ENCODE measurements around the gene EXOC4. TPM values are rescaled to one million over a fixed set of nuclear protein-coding genes. Genes with fewer than 3 reads are reported as not detected.
A peak's percentile ranks its signal among the peaks of the same experiment; 100 is the strongest.

EXOC4 gene
- total RNA-seq, 4 donors from 2014 or later, result 82.4 to 204 (median 128) TPM

- H3K9me3 ChIP-seq, result no peaks in the 10 kb centered on the region
- no peaks in the 10 kb centered on the region for H3K27me3 ChIP-seq
- intact Hi-C loops (cut with DNase I; ENCODE audit: low total_unique reads) (no loop called here), in situ Hi-C loops (cut with MboI; ENCODE audit: low pct_ligation_motif_present in 1 of 4, low pct_unique_long_range_greater_than_20kb in 1 of 4, low sequenced_read_pairs in 3 of 4) (no loop called here)
- no peaks in the 10 kb centered on the region for H3K4me1 ChIP-seq
- 94 to 95% methylated on average over 6 to 9 of the region's 9 CpGs for WGBS, 2 donors (ENCODE audit: low coverage in 1 of 2)
- no peaks in the 10 kb centered on the region for H3K36me3 ChIP-seq
- no peak overlapping the region for H3K27ac ChIP-seq
- DNase-seq, result no peak
- TF ChIP-seq POLR2AphosphoS5 (IDR thresholded peaks at IDR 0.05) (no peak), POLR2A (IDR thresholded peaks at IDR 0.05) (no peak), EP300 (IDR thresholded peaks at IDR 0.05; ENCODE audit: low read depth) (no peak), CTCF (IDR thresholded peaks at IDR 0.05) (no peak)
- H3K4me3 ChIP-seq, result no peak overlapping the region
Measured at GRCh38 chr7:134046594-134047128, 793.8 kb downstream of the EXOC4 start.

- intact Hi-C loops (cut with DNase I; ENCODE audit: low total_unique reads) (no loop called here), in situ Hi-C loops (cut with MboI; ENCODE audit: low pct_ligation_motif_present in 1 of 4, low pct_unique_long_range_greater_than_20kb in 1 of 4, low sequenced_read_pairs in 3 of 4) (no loop called here)
- Histone ChIP-seq H3K4me3 (no peak overlapping the region), H3K27ac (no peak overlapping the region), H3K9me3 (no peaks in the 10 kb centered on the region), H3K4me1 (no peaks in the 10 kb centered on the region), H3K27me3 (no peaks in the 10 kb centered on the region), H3K36me3 (no peaks in the 10 kb centered on the region)
- no peak for DNase-seq
- 95 to 98% methylated on average over 4 of the region's 4 CpGs for WGBS, 2 donors (ENCODE audit: low coverage in 1 of 2)
- no peak for TF ChIP-seq POLR2AphosphoS5 (IDR thresholded peaks at IDR 0.05)
- no peak for TF ChIP-seq CTCF (IDR thresholded peaks at IDR 0.05)
- no peak for TF ChIP-seq POLR2A (IDR thresholded peaks at IDR 0.05)
- no peak for TF ChIP-seq EP300 (IDR thresholded peaks at IDR 0.05; ENCODE audit: low read depth)
Measured at GRCh38 chr7:134047675-134048074, 794.8 kb downstream of the EXOC4 start.

- Histone ChIP-seq H3K27me3 (no peaks in the 10 kb centered on the region), H3K36me3 (no peaks in the 10 kb centered on the region), H3K4me3 (no peak overlapping the region), H3K9me3 (no peaks in the 10 kb centered on the region), H3K27ac (no peak overlapping the region), H3K4me1 (no peaks in the 10 kb centered on the region)
- DNase-seq, result no peak
- intact Hi-C loops (cut with DNase I; ENCODE audit: low total_unique reads) (no loop called here), in situ Hi-C loops (cut with MboI; ENCODE audit: low pct_ligation_motif_present in 1 of 4, low pct_unique_long_range_greater_than_20kb in 1 of 4, low sequenced_read_pairs in 3 of 4) (no loop called here)
- no peak for TF ChIP-seq POLR2AphosphoS5 (IDR thresholded peaks at IDR 0.05)
- TF ChIP-seq CTCF (IDR thresholded peaks at IDR 0.05), result no peak
- no peak for TF ChIP-seq EP300 (IDR thresholded peaks at IDR 0.05; ENCODE audit: low read depth)
- TF ChIP-seq POLR2A (IDR thresholded peaks at IDR 0.05), result no peak
- 100% methylated on average over 1 of the region's 1 CpG; no CpG with 5 or more reads in 1 of the 2 donors for WGBS, 2 donors (ENCODE audit: low coverage in 1 of 2)
Measured at GRCh38 chr7:134048166-134048565, 795.3 kb downstream of the EXOC4 start.

- DNase-seq, result peak; percentile 11
- no peak overlapping the region for H3K4me3 ChIP-seq
- in situ Hi-C loops (cut with MboI; ENCODE audit: low pct_ligation_motif_present in 1 of 4, low pct_unique_long_range_greater_than_20kb in 1 of 4, low sequenced_read_pairs in 3 of 4) (no loop called here), intact Hi-C loops (cut with DNase I; ENCODE audit: low total_unique reads) (no loop called here)
- H3K4me1 ChIP-seq, result no peaks in the 10 kb centered on the region
- no peak overlapping the region for H3K27ac ChIP-seq
- no peaks in the 10 kb centered on the region for H3K27me3 ChIP-seq
- TF ChIP-seq EP300 (IDR thresholded peaks at IDR 0.05; ENCODE audit: low read depth), result no peak
- no peak for TF ChIP-seq POLR2AphosphoS5 (IDR thresholded peaks at IDR 0.05)
- no peak for TF ChIP-seq POLR2A (IDR thresholded peaks at IDR 0.05)
- TF ChIP-seq CTCF (IDR thresholded peaks at IDR 0.05), result no peak
- H3K36me3 ChIP-seq, result no peaks in the 10 kb centered on the region
- H3K9me3 ChIP-seq, result no peaks in the 10 kb centered on the region
- 73 to 79% methylated on average over 2 of the region's 2 CpGs for WGBS, 2 donors (ENCODE audit: low coverage in 1 of 2)
Measured at GRCh38 chr7:134051020-134051419, 798.1 kb downstream of the EXOC4 start.

All from transverse colon (tissue), 4 donors.